HL-60 (cell line): ENCODE results near the gene FTHL17.

Experiments
- DNase-seq, 2 experiments: peaks; one replicate each; pipeline ENCODE4 v3.0.0-alpha.2; 2010 to 2020; ENCODE audit warnings: low read depth in 1 of 2, low spot score in 1 of 2
- H3K27ac ChIP-seq: fragments of 250-450 bp; sonication (Bioruptor Pico); replicated peaks from 2 replicates; pipeline ENCODE4 v1.5.1; 2020; ENCODE audit warnings: mild to moderate bottlenecking, moderate library complexity
- H3K27me3 ChIP-seq: fragments of 250-450 bp; sonication (Bioruptor Pico); 2 replicates; pipeline ENCODE4 v1.5.1; 2021; ENCODE audit warnings: mild to moderate bottlenecking, moderate library complexity; ENCODE audit not compliant: insufficient read depth, poor library complexity, severe bottlenecking
- H3K4me3 ChIP-seq: replicated peaks from 2 replicates; pipeline ENCODE4 v1.5.1; 2011; ENCODE audit warnings: mild to moderate bottlenecking, control low read depth, low read length; ENCODE audit not compliant: insufficient read depth
- GABPA ChIP-seq: IDR thresholded peaks from 2 replicates; pipeline ENCODE4 v1.6.1; 2012; ENCODE audit warnings: low read depth
- POLR2AphosphoS5 ChIP-seq: IDR thresholded peaks from 2 replicates; pipeline ENCODE4 v1.6.1; 2012; ENCODE audit warnings: low read depth
- SPI1 ChIP-seq: IDR thresholded peaks from 2 replicates; pipeline ENCODE4 v1.6.1; 2012; ENCODE audit warnings: low read depth, mild to moderate bottlenecking, borderline replicate concordance
- TF ChIP-seq, protein P1 (sequence below): IDR thresholded peaks from 2 replicates; pipeline ENCODE4 v1.6.1; 2012; ENCODE audit warnings: low read depth; ENCODE audit not compliant: insufficient replicate concordance
- TF ChIP-seq, protein P2 (sequence below): IDR thresholded peaks from one replicate; pipeline ENCODE4 v1.5.1; 2011; ENCODE audit warnings: low read length, control low read depth, inconsistent platforms; ENCODE audit not compliant: insufficient read depth

Gene FTHL17

DNA sequence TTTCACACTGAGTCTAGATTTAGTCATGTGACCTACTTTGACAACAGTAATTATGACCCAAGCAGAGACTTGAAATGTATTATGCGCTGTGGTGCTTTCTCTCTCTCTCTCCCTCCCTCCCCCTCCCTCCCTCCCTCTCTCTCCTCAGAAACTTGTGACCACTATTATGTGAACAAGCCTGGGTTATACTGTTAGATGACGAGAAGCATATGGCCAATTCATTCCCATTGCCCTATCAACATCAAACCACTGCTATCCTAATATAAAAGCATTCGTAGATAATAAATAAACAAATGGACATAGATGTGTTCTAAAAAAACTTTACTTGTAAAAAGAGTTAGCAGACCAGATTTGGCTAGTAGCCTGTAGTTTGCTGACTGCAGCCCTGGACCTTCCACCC, 18.2 kb downstream of the FTHL17 start:
- TF ChIP-seq GABPA (no peak), POLR2AphosphoS5 (no peak), SPI1 (no peak)
- TF ChIP-seq, protein P1, sequence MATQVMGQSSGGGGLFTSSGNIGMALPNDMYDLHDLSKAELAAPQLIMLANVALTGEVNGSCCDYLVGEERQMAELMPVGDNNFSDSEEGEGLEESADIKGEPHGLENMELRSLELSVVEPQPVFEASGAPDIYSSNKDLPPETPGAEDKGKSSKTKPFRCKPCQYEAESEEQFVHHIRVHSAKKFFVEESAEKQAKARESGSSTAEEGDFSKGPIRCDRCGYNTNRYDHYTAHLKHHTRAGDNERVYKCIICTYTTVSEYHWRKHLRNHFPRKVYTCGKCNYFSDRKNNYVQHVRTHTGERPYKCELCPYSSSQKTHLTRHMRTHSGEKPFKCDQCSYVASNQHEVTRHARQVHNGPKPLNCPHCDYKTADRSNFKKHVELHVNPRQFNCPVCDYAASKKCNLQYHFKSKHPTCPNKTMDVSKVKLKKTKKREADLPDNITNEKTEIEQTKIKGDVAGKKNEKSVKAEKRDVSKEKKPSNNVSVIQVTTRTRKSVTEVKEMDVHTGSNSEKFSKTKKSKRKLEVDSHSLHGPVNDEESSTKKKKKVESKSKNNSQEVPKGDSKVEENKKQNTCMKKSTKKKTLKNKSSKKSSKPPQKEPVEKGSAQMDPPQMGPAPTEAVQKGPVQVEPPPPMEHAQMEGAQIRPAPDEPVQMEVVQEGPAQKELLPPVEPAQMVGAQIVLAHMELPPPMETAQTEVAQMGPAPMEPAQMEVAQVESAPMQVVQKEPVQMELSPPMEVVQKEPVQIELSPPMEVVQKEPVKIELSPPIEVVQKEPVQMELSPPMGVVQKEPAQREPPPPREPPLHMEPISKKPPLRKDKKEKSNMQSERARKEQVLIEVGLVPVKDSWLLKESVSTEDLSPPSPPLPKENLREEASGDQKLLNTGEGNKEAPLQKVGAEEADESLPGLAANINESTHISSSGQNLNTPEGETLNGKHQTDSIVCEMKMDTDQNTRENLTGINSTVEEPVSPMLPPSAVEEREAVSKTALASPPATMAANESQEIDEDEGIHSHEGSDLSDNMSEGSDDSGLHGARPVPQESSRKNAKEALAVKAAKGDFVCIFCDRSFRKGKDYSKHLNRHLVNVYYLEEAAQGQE, result no peak
- TF ChIP-seq, protein P2, sequence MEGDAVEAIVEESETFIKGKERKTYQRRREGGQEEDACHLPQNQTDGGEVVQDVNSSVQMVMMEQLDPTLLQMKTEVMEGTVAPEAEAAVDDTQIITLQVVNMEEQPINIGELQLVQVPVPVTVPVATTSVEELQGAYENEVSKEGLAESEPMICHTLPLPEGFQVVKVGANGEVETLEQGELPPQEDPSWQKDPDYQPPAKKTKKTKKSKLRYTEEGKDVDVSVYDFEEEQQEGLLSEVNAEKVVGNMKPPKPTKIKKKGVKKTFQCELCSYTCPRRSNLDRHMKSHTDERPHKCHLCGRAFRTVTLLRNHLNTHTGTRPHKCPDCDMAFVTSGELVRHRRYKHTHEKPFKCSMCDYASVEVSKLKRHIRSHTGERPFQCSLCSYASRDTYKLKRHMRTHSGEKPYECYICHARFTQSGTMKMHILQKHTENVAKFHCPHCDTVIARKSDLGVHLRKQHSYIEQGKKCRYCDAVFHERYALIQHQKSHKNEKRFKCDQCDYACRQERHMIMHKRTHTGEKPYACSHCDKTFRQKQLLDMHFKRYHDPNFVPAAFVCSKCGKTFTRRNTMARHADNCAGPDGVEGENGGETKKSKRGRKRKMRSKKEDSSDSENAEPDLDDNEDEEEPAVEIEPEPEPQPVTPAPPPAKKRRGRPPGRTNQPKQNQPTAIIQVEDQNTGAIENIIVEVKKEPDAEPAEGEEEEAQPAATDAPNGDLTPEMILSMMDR, result no peak
- DNase-seq, result no peak
- Histone ChIP-seq H3K27me3 (no peaks in the 10 kb centered on the region), H3K4me3 (no peak overlapping the region), H3K27ac (no peak overlapping the region)

DNA sequence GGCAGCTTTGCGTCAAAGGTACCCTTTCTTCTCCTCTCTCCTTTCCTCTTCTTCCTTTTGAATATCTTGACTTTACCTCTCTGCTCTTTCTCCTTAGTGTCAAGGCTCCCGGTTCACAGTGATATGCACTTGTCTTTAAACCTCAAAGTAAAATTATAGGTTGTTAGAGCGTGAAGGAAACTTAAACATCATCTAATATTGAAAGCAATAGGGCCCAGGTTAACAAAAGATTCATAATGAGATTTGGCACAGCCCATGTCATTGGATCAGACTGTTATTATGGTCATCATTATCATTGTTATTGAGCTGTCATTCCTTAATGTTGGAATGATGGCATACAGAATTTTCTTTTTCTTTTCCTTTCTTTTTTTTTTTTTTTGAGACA, 32.5 kb downstream of the FTHL17 start:
- Histone ChIP-seq H3K27ac (no peak overlapping the region), H3K4me3 (no peak overlapping the region), H3K27me3 (no peaks in the 10 kb centered on the region)
- DNase-seq, result no peak
- TF ChIP-seq, protein P2, result no peak
- TF ChIP-seq SPI1 (no peak), POLR2AphosphoS5 (no peak), GABPA (no peak)
- TF ChIP-seq, protein P1, result no peak

DNA sequence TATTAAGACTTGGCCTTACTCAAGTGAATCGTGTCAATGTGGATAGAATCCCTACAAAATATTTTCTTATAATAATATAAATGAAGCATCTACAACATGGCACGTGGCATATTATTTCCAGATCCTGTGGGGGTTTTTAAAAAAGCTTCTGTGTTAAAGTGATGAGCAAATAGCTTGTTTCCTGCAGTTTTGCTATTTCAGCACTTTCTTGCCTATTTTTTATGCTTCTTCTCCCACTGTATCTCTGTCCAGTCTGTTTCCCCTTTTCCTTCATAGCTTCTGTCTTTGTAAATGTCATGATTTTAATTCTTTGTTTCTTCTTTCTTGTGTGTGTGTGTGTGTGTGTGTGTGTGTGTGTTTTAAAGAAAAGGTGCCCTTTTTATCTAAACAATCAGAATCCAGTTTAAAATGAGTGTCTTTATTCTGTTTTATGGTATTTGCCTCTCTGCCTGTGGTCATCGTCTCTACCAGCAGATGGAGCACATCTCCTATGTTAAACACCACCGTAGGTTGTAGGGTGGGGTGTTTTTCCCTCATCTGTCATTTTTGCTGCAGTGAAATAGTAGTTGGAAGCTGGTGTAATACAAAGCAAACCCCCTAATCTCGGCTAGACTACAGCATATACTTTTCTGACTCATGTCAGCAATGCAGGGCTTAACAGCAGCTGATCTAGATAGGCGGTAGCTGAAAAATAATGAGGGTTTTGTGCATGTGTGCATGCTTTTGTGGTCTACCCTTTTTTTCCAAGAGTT, 33.1 kb downstream of the FTHL17 start:
- Histone ChIP-seq H3K4me3 (no peak overlapping the region), H3K27me3 (no peaks in the 10 kb centered on the region), H3K27ac (no peak overlapping the region)
- TF ChIP-seq, protein P2, result peak; percentile 9
- TF ChIP-seq SPI1, result no peak
- DNase-seq, result peak in 1 of 2 experiments; percentile 3

DNA sequence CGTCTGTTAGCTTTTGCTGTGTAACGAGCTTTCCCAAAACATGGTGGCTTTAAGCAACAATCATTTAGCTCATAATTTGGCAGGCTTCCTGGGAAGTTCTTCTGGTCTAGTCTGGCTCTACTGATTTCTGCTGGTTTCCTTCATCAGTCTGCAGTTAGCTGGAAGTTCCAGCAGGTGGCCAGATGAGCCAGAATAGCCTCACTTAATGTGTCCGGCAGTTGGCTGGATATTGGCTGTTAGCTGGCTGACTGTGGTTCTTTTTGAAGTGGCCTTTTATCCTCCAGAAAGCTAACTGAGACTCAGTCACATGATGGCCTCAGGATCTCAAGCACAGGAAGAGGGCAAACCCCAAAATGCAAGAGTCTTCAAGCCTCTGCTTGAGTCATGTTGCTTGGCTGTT, 34.9 kb downstream of the FTHL17 start:
- TF ChIP-seq, protein P2, result peak; percentile 38
- no peak for TF ChIP-seq GABPA
- no peak overlapping the region for H3K4me3 ChIP-seq
- DNase-seq, result peak; percentile 0 to 14
- H3K27me3 ChIP-seq, result no peaks in the 10 kb centered on the region
- H3K27ac ChIP-seq, result no peak overlapping the region
